Vagina (tissue), 2 donors: ENCODE results near the gene INPP5A. TPM values are rescaled to one million over a fixed set of nuclear protein-coding genes. Genes with fewer than 3 reads are reported as not detected.

Experiments used
- DNase-seq, 2 donors: peaks; one replicate each; pipeline ENCODE4 v3.0.0-alpha.2; 2017; ENCODE audit errors: extremely low spot score in 2 of 2
- H3K27ac ChIP-seq: fragments of 200-600 bp; sonication (generic); one replicate; pipeline ENCODE4 v1.5.1; 2019
- H3K27me3 ChIP-seq: fragments of 200-600 bp; sonication (generic); one replicate; pipeline ENCODE4 v1.5.1; 2019
- H3K36me3 ChIP-seq, 2 donors: fragments of 200-600 bp; sonication (generic); one replicate each; pipeline ENCODE4 v1.5.1; 2017 to 2019
- H3K4me1 ChIP-seq: fragments of 200-600 bp; sonication (generic); one replicate; pipeline ENCODE4 v1.5.1; 2019
- H3K4me3 ChIP-seq, 2 donors: fragments of 200-600 bp; sonication (generic); 1 replicate in 1 of 2; 2 replicates in 1 of 2; pipeline ENCODE4 v1.5.1; 2016 to 2019
- H3K9me3 ChIP-seq: fragments of 200-600 bp; sonication (generic); one replicate; pipeline ENCODE4 v1.5.1; 2019
- POLR2A ChIP-seq, 2 donors: fragments of 450-650 bp; IDR thresholded peaks; one replicate each; pipeline ENCODE4 v1.6.1; 2017; ENCODE audit warnings: antibody characterized with exemption in 2 of 2, mild to moderate bottlenecking in 2 of 2, moderate library complexity in 2 of 2
- POLR2AphosphoS5 ChIP-seq, 2 donors: sonication (generic); formaldehyde crosslinking; IDR thresholded peaks; one replicate each; pipeline ENCODE4 v1.9.0; 2017; ENCODE audit warnings: antibody characterized with exemption in 2 of 2, mild to moderate bottlenecking in 2 of 2, low read depth in 1 of 2; ENCODE audit not compliant: insufficient read depth in 1 of 2
- intact Hi-C: fragments of 100-400 bp; cut with DNase I; formaldehyde crosslinking; loops from one replicate; pipeline ENCODE4 v1.15.1; 2023
- total RNA-seq: library from RNA; depleted of rRNA; stranded (reverse); fragments of >200 nt; gene quantifications from one replicate; pipeline ENCODE4 v1.2.3, GENCODE V29; 2016
- TF ChIP-seq, protein P1 (sequence below), 3 experiments: fragments of 450-650 bp in 2 of 3; fragments of 200-600 bp in 1 of 3; sonication (generic) in 1 of 3; IDR thresholded peaks; one replicate each; pipeline ENCODE4 v1.5.1; 2017 to 2019; ENCODE audit warnings: antibody characterized with exemption in 3 of 3, mild to moderate bottlenecking in 2 of 3, moderate library complexity in 2 of 3

The INPP5A gene
- total RNA-seq, 1 donor from 2014 or later: 24.3 TPM

DNA sequence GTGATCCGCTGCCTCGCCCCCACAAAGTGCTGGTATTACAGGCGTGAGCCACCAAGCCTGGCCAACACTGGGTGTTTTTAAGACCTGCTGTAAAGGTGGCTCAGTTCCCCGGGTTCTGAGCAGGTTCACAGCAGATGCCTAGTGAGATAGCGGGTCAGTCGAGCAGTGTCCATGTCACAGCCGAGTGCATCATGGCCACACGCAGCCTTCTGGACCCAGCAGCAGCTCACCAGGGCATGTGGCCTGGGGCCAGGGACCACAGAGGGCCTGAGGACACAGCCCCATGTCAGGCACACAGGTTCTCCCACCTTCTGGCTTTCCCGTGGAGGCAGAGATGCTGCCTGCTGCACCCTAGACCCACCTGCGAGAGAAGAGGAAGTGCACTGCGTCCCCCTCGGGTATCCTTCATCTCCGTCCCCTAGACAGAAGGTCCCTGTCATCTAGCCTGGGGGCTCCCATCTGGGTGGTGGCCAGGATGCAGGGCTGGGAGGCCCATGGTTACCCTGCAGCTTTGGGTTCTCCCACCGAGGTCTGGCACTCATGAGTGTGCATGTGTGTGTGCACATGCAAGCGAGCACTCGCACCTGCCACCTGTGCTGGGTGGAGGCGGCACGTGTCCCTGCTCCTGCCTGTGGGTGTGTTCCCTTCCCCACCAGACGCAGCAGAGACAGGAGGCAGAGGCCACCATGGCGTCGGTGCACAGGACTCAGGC lies 149.8 kb downstream of the INPP5A start:
- no peak overlapping the region for H3K27ac ChIP-seq
- no peak for TF ChIP-seq POLR2AphosphoS5 (IDR thresholded peaks at IDR 0.05; ENCODE audit: insufficient read depth in 1 of 2, low read depth in 1 of 2)
- TF ChIP-seq, protein P1, sequence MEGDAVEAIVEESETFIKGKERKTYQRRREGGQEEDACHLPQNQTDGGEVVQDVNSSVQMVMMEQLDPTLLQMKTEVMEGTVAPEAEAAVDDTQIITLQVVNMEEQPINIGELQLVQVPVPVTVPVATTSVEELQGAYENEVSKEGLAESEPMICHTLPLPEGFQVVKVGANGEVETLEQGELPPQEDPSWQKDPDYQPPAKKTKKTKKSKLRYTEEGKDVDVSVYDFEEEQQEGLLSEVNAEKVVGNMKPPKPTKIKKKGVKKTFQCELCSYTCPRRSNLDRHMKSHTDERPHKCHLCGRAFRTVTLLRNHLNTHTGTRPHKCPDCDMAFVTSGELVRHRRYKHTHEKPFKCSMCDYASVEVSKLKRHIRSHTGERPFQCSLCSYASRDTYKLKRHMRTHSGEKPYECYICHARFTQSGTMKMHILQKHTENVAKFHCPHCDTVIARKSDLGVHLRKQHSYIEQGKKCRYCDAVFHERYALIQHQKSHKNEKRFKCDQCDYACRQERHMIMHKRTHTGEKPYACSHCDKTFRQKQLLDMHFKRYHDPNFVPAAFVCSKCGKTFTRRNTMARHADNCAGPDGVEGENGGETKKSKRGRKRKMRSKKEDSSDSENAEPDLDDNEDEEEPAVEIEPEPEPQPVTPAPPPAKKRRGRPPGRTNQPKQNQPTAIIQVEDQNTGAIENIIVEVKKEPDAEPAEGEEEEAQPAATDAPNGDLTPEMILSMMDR (IDR thresholded peaks at IDR 0.05): no peak
- TF ChIP-seq POLR2A (IDR thresholded peaks at IDR 0.05): no peak
- no peak overlapping the region for H3K4me3 ChIP-seq
- DNase-seq: no peak
- H3K27me3 ChIP-seq: no peaks in the 10 kb centered on the region
- intact Hi-C loops: no loop called here
- H3K36me3 ChIP-seq: peaks cover 0 to 16% of the 10 kb centered on the region in 2 donors
- peaks cover 7% of the 10 kb centered on the region for H3K4me1 ChIP-seq
- no peaks in the 10 kb centered on the region for H3K9me3 ChIP-seq

DNA sequence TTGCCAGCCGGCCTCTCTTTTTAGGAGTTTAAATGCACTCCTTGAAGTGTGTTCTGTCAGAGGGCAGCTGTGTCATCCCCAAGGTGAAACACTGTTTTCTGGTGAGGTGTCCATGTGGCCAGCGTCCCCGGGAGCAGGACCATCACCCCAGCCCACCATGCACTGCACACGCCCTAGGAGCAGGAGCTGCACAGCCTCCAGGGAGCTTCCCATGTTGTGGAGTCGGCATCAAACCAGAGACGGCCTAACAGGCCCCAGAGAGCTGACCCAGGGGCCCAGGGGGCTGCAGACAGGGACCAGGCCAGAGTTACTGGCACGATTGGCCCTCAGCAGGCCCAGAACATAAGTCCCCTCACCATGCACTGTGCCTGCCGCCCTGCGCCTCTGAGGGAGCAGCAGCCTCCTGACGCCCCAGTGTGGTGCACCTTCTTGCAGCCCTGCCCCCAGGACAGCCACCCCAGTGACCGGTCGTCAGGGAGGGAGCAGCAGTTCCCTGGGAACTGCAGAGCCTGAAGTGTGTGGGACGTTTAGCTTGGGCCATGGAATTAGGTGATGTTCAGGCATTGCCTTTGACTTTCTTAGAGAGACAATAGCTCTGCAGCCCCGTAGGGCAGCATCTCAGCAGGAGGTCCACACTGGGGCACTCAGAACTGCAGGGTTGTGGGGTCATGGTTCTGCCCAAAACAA lies 150.4 kb downstream of the INPP5A start:
- TF ChIP-seq POLR2A (IDR thresholded peaks at IDR 0.05) (no peak), POLR2AphosphoS5 (IDR thresholded peaks at IDR 0.05; ENCODE audit: insufficient read depth in 1 of 2, low read depth in 1 of 2) (no peak)
- TF ChIP-seq, protein P1 (IDR thresholded peaks at IDR 0.05): no peak
- Histone ChIP-seq H3K4me3 (no peak overlapping the region), H3K4me1 (peaks cover 7% of the 10 kb centered on the region), H3K36me3 (peaks cover 0 to 16% of the 10 kb centered on the region in 2 donors), H3K9me3 (no peaks in the 10 kb centered on the region), H3K27ac (no peak overlapping the region), H3K27me3 (no peaks in the 10 kb centered on the region)
- DNase-seq: no peak
- intact Hi-C loops: no loop called here

DNA sequence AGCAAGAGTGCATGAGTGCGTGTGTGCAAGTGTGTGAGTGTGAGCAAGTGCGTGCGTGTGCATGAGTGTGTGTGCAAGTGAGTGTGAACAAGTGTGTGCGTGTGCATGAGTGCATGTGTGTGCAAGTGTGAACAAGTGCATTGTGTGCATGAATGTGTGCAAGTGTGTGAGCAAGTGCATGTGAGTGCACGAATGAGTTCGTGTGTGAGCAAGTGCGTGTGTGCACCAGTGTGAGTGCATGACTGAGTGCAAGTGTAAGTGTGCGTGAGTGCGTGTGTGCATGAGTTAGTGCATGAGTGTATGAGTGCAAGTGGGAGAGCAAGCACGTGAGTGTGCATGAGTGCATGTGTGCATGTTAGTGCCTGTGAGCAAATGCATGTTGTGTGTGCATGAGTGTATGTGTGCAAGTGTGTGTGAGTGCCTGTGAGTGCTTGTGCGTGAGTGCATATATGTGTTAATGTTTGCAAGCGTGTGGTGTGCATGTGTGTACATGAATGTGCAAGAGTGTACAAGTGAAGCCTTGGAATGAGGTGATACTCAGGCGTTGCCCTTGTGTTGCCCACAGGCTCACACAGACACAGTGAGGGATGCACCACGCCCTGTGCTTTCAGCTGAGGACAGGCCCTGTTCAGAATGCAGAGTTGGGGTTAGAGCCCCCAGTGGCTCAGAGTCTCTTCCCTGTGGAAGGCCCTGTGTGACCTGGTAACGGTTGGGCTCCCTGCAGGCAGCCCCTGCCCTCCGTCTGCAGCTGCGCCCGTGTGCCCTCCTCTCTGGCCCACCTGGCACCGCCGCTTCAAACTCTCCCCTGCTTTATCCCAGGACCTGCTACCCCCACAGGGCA lies 151.2 kb downstream of the INPP5A start:
- DNase-seq: no peak
- H3K4me3 ChIP-seq: no peak overlapping the region
- no peaks in the 10 kb centered on the region for H3K27me3 ChIP-seq
- TF ChIP-seq POLR2A (IDR thresholded peaks at IDR 0.05) (no peak), POLR2AphosphoS5 (IDR thresholded peaks at IDR 0.05; ENCODE audit: insufficient read depth in 1 of 2, low read depth in 1 of 2) (no peak)
- TF ChIP-seq, protein P1 (IDR thresholded peaks at IDR 0.05): no peak
- H3K9me3 ChIP-seq: no peaks in the 10 kb centered on the region
- peaks cover 7% of the 10 kb centered on the region for H3K4me1 ChIP-seq
- intact Hi-C loops: no loop called here
- peaks cover 0 to 16% of the 10 kb centered on the region in 2 donors for H3K36me3 ChIP-seq
- no peak overlapping the region for H3K27ac ChIP-seq

DNA sequence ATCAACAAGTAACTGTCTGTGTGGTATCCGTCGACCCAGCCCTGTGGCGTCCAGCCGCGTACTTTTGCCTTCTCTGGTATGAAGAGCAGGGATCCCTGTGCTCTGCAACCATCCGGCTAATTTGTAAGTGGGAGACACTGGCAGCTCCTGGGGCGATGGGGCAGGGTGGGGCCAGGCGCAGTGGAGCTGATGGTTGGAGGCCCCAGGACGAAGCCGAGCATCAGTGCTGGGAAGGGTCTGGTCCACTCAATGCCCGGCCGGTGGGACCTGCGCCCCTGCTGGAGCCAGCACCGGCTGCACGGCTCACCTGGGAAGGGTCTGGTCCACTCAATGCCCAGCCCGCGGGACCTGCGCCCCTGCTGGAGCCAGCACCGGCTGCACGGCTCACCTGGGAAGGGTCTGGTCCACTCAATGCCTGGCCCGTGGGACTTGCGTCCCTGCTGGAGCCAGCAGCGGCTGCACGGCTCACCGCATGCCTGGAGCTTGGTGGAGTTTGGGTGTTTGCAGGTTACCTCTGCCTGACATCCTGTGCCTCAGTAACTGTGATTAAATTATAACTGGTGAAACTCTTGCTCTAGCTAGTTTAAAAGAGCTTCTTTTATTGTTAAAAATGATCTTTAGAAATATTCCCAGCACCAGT lies 152.3 kb downstream of the INPP5A start:
- TF ChIP-seq POLR2A (IDR thresholded peaks at IDR 0.05) (no peak), POLR2AphosphoS5 (IDR thresholded peaks at IDR 0.05; ENCODE audit: insufficient read depth in 1 of 2, low read depth in 1 of 2) (no peak)
- TF ChIP-seq, protein P1 (IDR thresholded peaks at IDR 0.05): no peak
- Histone ChIP-seq H3K4me3 (no peak overlapping the region), H3K9me3 (no peaks in the 10 kb centered on the region), H3K4me1 (no peaks in the 10 kb centered on the region), H3K36me3 (peaks cover 0 to 16% of the 10 kb centered on the region in 2 donors), H3K27ac (no peak overlapping the region), H3K27me3 (no peaks in the 10 kb centered on the region)
- intact Hi-C loops: no loop called here
- no peak for DNase-seq
